NCI-H446 (cell line): ENCODE results near the gene GALNT12.

Source experiments
- DNase-seq, 2 experiments: peaks; one replicate each; lab custom pipeline; 2025; lab: John Stamatoyannopoulos, UW

Gene GALNT12

DNA sequence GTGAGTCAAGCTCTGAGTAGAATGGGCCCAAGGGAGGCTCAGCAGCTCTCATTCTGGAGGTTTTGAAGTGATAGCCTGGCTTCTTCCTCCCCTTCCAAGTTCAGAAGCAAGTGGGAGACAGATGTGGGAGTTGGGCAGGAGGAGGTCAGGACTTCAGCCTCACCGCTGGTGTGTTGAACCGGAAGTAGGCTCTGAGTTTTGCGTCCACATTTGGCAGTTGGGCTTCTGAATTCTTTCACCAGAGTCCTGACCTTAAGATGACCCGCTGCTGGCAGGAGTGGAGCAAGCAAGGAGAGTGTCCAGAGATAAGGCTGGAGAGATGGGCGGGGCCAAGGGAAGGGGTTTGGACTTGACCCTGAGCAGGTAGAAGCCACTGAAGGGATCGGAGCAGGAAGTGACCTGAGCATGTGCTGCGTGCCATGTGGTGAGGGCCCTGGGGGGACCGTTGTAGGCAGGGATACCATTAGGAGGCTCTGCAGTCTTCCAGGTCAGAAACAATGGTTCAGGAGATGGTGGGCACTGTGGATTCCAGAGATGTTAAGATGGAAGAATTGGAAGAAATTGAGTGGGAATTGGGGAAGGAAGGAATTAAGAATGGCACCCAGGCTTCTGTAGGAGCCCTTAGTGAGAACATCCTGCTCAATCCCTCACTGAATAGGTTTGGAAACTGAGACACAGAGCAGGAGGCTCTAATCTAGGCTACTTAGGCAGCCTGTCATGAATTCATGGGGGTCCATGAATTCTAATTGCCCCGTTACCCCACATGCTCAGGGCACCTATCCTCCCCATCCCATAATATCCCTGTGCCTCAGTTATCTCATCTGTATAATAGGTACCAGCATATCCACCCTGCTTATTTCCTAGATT lies 25.9 kb downstream of the GALNT12 start:
- no peak for DNase-seq

DNA sequence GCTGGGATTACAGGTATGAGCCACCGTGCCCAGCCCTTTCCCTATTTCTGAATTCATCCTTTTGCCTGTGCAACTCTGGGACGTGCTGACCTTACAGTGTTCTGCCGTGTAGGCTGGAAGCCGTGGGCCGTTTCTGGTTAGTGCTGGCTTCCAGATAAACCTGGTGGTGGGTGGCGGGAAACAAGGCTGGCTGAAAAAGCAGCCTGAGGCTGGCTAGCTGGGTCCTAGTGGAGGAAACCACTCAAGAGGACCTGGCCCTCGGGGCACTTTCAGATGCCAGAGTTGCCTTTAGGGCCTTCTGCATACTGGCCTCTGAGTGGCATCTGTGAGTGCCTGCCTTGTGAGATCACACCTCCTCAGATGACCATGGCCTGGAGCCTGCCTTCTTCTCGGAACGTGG lies 26.9 kb downstream of the GALNT12 start:
- DNase-seq, result no peak

DNA sequence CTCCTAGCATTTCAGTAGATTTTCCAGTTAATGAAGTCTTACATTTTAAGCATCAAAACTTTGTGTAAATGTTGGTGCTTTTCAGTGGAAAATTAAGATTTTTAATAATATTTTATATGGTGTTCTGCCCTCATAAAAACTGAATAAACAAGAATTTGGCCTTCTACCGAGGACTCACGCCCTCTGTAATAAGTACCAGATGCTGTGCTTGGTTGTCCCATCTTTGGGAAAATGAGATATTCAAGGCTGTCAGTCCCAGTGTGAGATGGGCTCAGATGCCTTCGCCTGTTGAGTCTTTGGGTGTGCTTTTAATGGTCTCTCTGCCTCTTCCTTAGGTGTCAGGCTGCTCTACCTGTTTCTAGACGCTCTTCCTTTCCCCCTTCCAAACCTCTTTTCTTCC lies 28.7 kb downstream of the GALNT12 start:
- no peak for DNase-seq

DNA sequence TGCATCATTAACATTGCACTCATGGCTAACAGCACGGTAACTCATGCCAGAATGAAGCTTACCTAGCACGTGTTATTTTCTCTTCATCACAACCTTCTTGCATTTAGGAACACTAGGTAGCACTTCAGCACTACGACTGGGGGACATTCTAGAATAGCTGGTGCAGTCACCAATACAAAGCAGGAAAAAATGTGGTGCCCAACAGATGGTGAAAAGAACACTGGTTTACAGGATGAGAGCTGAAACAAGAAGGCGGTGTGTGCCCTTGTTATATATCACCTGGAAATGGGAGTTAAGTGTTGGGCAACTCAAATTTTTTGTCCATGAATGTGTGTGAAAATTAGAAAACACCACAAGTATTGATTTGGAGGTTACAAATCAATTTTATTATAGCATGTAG lies 30.0 kb downstream of the GALNT12 start:
- no peak for DNase-seq

DNA sequence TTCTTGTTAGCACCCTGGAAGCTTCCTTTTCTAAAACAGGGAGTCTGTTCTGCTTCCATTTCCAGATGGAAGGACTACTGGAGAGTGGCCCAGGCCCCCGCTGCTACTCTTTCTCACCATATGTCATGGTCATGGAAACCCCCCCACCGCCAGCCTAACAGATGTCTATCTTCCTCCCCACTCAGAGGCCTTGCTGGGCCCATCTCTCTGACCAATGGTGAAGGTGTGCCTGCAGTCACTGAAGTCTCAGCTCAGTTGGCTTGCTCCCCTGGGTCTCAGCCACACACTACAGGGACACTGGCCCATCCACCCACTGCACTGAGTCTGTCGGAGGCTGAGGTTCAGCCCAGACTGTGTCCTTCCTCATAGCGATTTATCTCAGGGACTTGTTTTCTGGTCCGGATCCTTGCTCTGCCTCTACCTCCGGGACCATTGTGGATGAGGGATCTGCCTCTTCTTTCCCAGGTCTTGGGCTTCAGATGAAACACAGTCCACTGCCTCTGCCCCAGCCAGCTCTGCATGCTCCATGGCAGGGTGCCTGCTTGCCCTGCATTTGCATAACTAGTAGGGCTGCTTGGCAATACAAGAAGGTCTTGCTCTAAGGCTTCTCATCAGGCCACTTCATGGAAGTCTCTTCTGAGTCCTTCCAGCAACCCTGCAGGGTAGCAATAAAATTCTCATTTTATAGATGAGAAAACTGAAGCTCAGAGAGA lies 30.8 kb downstream of the GALNT12 start:
- DNase-seq, result peak in 1 of 2 experiments; percentile 59

GRCh38 chr9:98838868-98839565 lies 31.5 kb downstream of the GALNT12 start:
- DNase-seq, result no peak

- no peak for DNase-seq
These were observed 32.3 kb downstream of the GALNT12 start for GRCh38 chr9:98839724-98840123.

DNA sequence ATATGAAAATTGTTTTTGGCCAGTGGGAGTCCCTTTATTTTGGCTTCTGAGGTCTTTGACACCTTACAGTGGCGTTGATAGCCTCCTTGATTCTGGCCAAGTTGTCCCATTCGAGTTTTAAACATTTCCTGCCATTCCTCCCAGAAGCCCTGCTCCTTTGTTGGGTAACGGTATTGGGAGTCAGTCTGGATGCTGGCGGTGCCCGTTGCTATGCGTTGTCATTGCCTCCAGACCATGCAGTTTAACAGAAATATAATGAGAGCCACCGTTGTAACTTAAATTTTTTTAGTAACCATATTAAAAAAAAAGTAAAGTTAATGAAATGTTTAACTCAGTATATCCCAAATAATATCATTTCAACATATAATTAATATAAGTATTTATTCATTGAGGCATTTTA lies 35.0 kb downstream of the GALNT12 start:
- no peak for DNase-seq

- DNase-seq, result no peak
These were observed 38.6 kb downstream of the GALNT12 start for GRCh38 chr9:98846081-98846480.

DNA sequence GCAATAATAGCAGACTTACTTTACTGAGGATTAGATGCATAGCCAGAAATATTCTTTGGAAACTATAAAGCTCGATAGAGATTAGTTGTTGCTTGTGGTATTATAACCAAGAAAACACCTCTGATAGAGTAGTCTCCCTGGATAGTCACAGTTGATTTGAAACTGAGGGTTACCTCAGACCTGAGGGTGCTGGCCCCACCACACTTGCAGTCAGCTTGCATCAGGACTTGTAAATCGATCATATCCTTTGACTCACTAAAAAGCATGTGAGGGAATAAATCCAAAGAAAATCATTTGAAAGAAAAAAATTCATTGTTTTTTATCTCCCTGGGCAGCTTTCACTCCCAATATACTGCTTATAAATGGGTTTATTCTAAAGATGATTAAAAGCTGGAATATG lies 39.4 kb downstream of the GALNT12 start:
- DNase-seq, result no peak

GRCh38 chr9:98848450-98849149 lies 41.1 kb downstream of the GALNT12 start:
- peak; percentile 58 to 83 for DNase-seq

DNA sequence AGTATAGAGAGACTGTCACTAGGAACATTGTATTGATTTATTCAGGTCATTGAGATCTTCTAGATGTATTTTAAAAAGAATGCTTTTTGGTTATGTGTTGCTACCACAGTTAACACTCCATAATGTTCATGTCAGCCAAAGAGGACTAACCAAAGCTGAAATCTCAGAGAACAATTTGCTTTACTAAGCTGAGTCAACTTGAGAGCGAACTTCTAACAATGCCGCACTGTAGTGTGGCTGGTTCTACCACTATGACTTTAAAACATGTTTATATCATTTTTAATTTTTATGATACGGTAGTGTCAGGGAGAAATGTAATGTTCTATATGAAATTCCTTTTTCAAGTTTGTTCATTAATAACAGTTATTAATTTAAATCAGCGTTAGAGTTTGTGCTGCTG lies 42.1 kb downstream of the GALNT12 start:
- no peak for DNase-seq

DNA sequence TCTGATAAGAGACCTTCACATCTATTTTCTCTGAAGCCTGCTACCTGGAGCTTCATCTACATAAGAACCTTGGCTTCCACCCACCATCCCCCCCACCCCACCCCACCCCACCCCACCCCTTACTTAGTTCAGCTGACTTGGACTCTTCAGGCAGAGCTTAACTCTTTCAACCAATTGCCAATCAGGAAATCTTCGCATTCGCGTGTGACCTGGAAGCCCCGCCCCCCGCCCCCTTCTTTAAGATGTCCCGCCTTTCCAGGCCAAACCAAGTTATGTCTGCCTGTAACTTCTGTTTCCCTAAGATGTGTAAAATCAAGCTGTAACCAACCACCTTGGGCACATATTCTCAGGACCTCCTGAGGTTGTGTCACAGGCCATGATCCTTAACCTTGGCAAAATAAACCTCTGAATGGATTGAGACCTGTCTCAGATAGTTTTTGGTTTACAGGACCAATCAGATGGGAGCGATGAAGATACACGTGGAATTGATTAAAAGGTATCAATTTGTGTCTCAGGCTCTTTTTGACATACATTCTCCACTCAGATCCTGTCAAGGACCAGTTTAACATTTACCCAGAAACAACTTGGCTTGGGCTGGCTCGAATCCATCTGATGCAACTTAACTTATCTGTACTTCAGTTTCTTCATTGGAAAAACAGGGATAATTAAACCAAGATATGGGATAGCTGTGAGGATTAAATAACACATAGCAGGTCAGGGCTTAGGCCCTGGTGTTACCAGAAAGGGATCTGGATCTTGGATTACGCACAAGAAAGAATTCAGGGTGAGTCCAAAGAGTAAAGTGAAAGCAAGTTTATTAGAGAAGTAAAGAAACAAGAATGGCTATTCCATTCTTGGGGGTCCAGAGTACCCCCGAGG lies 43.6 kb downstream of the GALNT12 start:
- DNase-seq, result no peak

GRCh38 chr9:98851730-98852459 lies 44.4 kb downstream of the GALNT12 start:
- DNase-seq, result no peak

GRCh38 chr9:98852460-98852734 lies 44.9 kb downstream of the GALNT12 start:
- DNase-seq, result no peak

GRCh38 chr9:98852961-98853360 lies 45.5 kb downstream of the GALNT12 start:
- DNase-seq, result no peak

GRCh38 chr9:98854266-98854665 lies 46.8 kb downstream of the GALNT12 start:
- no peak for DNase-seq

DNA sequence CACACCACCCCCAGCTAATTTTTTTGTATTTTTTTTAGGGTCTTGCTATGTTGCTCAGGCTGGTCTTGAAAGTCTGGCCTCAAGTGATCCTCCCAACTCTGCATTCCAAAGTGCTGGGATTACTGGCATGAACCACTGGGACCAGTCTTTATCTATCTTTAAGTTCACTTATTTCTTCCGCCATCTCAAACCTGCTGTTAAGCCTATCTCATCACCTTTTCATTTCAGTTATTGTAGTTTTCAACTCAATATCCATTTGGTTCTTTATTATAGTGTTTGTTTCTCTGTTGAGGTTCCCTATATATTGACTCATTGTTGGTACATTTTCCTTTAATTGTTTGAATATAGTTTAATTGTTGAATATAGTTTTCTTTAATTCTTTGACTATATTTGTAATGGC lies 48.1 kb downstream of the GALNT12 start:
- DNase-seq, result no peak

- no peak for DNase-seq
These were observed 49.5 kb downstream of the GALNT12 start for GRCh38 chr9:98856982-98857381.

- no peak for DNase-seq
These were observed 52.5 kb downstream of the GALNT12 start for GRCh38 chr9:98859941-98860340.

GRCh38 chr9:98860871-98861293 lies 53.4 kb downstream of the GALNT12 start:
- peak; percentile 77 to 87 for DNase-seq
